Kidney (tissue), 14 donors: ENCODE measurements around the gene ARPP19. TPM values are rescaled to one million over a fixed set of nuclear protein-coding genes. Genes with fewer than 3 reads are reported as not detected.

Experiments
- DNase-seq, 5 donors: peaks; one replicate each; pipeline ENCODE4 v3.0.0-alpha.2; 2013 to 2020
- FAIRE-seq: peaks from 2 replicates; lab custom pipeline; 2012; peaks lifted over from hg19 to GRCh38; lab: Jason Lieb, UNC
- H3K27ac ChIP-seq, 2 donors: one replicate each; pipeline ENCODE4 v1.7.0; 2013; ENCODE audit warnings: low read depth in 2 of 2, low read length in 2 of 2, inconsistent platforms in 1 of 2
- H3K27me3 ChIP-seq: one replicate; pipeline ENCODE4 v1.7.1; 2013; ENCODE audit warnings: low read length, inconsistent platforms; ENCODE audit not compliant: control insufficient read depth, insufficient read depth
- H3K36me3 ChIP-seq, 3 donors: one replicate each; pipeline versions ENCODE4 v1.7.0 to v1.7.1; 2013; ENCODE audit warnings: low read length in 3 of 3, control low read depth in 1 of 3, inconsistent platforms in 1 of 3; ENCODE audit not compliant: insufficient read depth in 3 of 3, control insufficient read depth in 2 of 3
- H3K4me1 ChIP-seq, 3 donors: one replicate each; pipeline versions ENCODE4 v1.7.0 to v1.7.1; 2013; ENCODE audit warnings: low read length in 3 of 3, inconsistent platforms in 1 of 3, low read depth in 1 of 3; ENCODE audit not compliant: control insufficient read depth in 2 of 3, insufficient read depth in 2 of 3
- H3K4me3 ChIP-seq, 3 donors: one replicate each; pipeline versions ENCODE4 v1.7.0 to v1.8.1; 2013; ENCODE audit warnings: low read length in 3 of 3, control low read depth in 1 of 3, inconsistent platforms in 1 of 3
- H3K9ac ChIP-seq, 3 donors: one replicate each; pipeline versions ENCODE4 v1.7.0 to v1.7.1; 2013; ENCODE audit warnings: low read length in 3 of 3, control low read depth in 1 of 3, inconsistent platforms in 1 of 3
- H3K9me3 ChIP-seq, 3 donors: one replicate each; pipeline versions ENCODE4 v1.7.0 to v1.7.1; 2013; ENCODE audit warnings: low read length in 3 of 3, control low read depth in 1 of 3, inconsistent platforms in 1 of 3; ENCODE audit not compliant: control insufficient read depth in 2 of 3, insufficient read depth in 1 of 3
- CTCF ChIP-seq: IDR thresholded peaks from 3 replicates; pipeline ENCODE4 v1.5.1; 2012; ENCODE audit warnings: mild to moderate bottlenecking, moderate library complexity, borderline replicate concordance; ENCODE audit not compliant: insufficient read depth; ENCODE audit errors: extremely low read depth
- intact Hi-C: fragments of 100-400 bp; cut with DNase I; formaldehyde crosslinking; loops from one replicate; pipeline ENCODE4 v1.11.1; 2022
- polyA plus RNA-seq: library from polyadenylated mRNA; stranded (reverse); fragments of 350-450 nt; fragmentation: Illumina TruSeq; extraction: RNeasy Lipid Tissue Mini Kit (QIAGEN cat#74804); gene quantifications from one replicate; pipeline ENCODE4 v1.2.3, GENCODE V29; 2014; ENCODE audit warnings: low read depth, low replicate concordance; ENCODE audit not compliant: insufficient read depth
- total RNA-seq: library from RNA; stranded (reverse); fragmentation: NEBNext Ultra II Directional; extraction: Animal tissue kit (Norgen Biotek cat#: 25700); gene quantifications from one replicate; pipeline ENCODE4 v1.2.1, GENCODE V29; 2021
- donor health status: control.
- donor health status: control.
- donor health status: control.
- donor health status: control.
- donor health status: control.
- donor health status: DM: yes; HTN: yes; CAD: no.
- donor health status: Normal renal cell carcinoma (clear cell type).

ARPP19 gene
- total and polyA plus RNA-seq, 2 donors from 2014 or later = 43.0 to 160 TPM

- no peak overlapping the region for H3K27ac ChIP-seq
- H3K4me3 ChIP-seq = no peak overlapping the region
- intact Hi-C loops = no loop called here
- H3K4me1 ChIP-seq = no peaks in the 10 kb centered on the region
- no peak overlapping the region for H3K9ac ChIP-seq
- no peaks in the 10 kb centered on the region for H3K9me3 ChIP-seq
- DNase-seq (no peak), FAIRE-seq (no peak)
- TF ChIP-seq CTCF = no peak
- no peaks in the 10 kb centered on the region for H3K27me3 ChIP-seq
- H3K36me3 ChIP-seq = no peaks in the 10 kb centered on the region
Measured at GRCh38 chr15:52518487-52519371, 50.1 kb downstream of the ARPP19 start.

- no peak for DNase-seq
- H3K9ac ChIP-seq = no peak overlapping the region
- TF ChIP-seq CTCF = no peak
Measured at GRCh38 chr15:52517014-52517413, 51.8 kb downstream of the ARPP19 start.

GRCh38 chr15:52515343-52515742, 53.5 kb downstream of the ARPP19 start:
- no peak for TF ChIP-seq CTCF
- FAIRE-seq (no peak), DNase-seq (no peak)
- Histone ChIP-seq H3K4me1 (no peaks in the 10 kb centered on the region), H3K9me3 (no peaks in the 10 kb centered on the region), H3K27me3 (no peaks in the 10 kb centered on the region), H3K27ac (no peak overlapping the region), H3K36me3 (no peaks in the 10 kb centered on the region), H3K4me3 (no peak overlapping the region), H3K9ac (no peak overlapping the region)
- intact Hi-C loops = no loop called here

More at GRCh38 chr15:52517014-52517413, 51.8 kb downstream of the ARPP19 start:
- H3K9me3 ChIP-seq = no peaks in the 10 kb centered on the region
- no peaks in the 10 kb centered on the region for H3K36me3 ChIP-seq
- FAIRE-seq = no peak
- no peaks in the 10 kb centered on the region for H3K4me1 ChIP-seq
- no peak overlapping the region for H3K4me3 ChIP-seq
- intact Hi-C loops = no loop called here
- no peaks in the 10 kb centered on the region for H3K27me3 ChIP-seq
- no peak overlapping the region for H3K27ac ChIP-seq
